Measurements from ENCODE around the gene POLG. TPM values are rescaled to one million over a fixed set of nuclear protein-coding genes. Genes with fewer than 3 reads are reported as not detected.
"Not testable (repeated sequence)": the region's sequence is repeated elsewhere in the genome, so short reads cannot be mapped to it uniquely, and the experiment has no call there.

The POLG gene
- polyA plus RNA-seq, 1 donor = 46.0 TPM

DNA sequence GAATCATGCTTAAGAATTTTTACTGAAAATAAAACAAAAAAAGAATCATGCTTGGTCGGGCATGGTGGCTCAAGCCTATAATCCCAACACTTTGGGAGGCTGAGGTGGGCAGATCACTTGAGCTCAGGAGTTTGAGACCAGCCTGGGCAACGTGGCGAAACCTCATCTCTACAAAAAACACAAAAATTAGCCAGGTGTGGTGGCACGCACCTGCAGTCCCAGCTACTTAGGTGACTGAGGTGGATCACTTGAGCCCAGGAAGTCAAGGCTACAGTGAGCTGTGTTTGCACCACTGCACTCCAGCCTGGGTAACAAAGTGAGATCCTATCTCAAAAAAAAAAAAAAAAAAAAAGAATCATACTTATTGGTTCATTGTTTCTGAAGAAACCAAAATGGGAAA lies 57.3 kb downstream of the POLG start:
- WGBS (ENCODE audit: insufficient coverage, low lambda C conversion rate) = no CpG with 5 or more reads among the region's 4 CpGs
- H3K4me1 ChIP-seq (ENCODE audit: control insufficient read depth, insufficient read depth, low read length); H3K9me3 ChIP-seq (ENCODE audit: control insufficient read depth, low read depth, low read length); DNase-seq; H3K27ac ChIP-seq (ENCODE audit: low read length); H3K4me3 ChIP-seq (ENCODE audit: low read length); H3K27me3 ChIP-seq (ENCODE audit: control insufficient read depth, insufficient read depth, low read length); H3K36me3 ChIP-seq (ENCODE audit: control insufficient read depth, insufficient read depth, low read length): not testable (repeated sequence)

Other genes with a start within 250 kb of the POLG start
- gene ABHD2, start 246.4 kb downstream of the POLG start, polyA plus RNA-seq = 58.1 TPM
- gene RLBP1, start 113.2 kb downstream of the POLG start, polyA plus RNA-seq = 2.8 TPM
- 20.3 TPM for gene FANCI, start 90.8 kb downstream of the POLG start, polyA plus RNA-seq
- gene RHCG, start 161.8 kb upstream of the POLG start, polyA plus RNA-seq = 0.12 TPM
- 3.9 TPM for gene TICRR, start 240.6 kb upstream of the POLG start, polyA plus RNA-seq